GM19324 (cell line): ENCODE data around the gene SFT2D1.

ENCODE experiments used
- ATAC-seq: cut with Tn5 transposase; IDR thresholded peaks from one replicate; pipeline ENCODE4 v1.9.1; 2021; ENCODE audit warnings: mild to moderate bottlenecking, moderate library complexity; ENCODE audit not compliant: unreplicated experiment, low FRiP score

Gene SFT2D1

GRCh38 chr6:166335378-166336302, 6.7 kb downstream of the SFT2D1 start:
- ATAC-seq: no peak

- no peak for ATAC-seq
These were observed 7.5 kb downstream of the SFT2D1 start for GRCh38 chr6:166334878-166335277.

GRCh38 chr6:166333172-166333995, 9.0 kb downstream of the SFT2D1 start:
- ATAC-seq: peak; percentile 56

DNA sequence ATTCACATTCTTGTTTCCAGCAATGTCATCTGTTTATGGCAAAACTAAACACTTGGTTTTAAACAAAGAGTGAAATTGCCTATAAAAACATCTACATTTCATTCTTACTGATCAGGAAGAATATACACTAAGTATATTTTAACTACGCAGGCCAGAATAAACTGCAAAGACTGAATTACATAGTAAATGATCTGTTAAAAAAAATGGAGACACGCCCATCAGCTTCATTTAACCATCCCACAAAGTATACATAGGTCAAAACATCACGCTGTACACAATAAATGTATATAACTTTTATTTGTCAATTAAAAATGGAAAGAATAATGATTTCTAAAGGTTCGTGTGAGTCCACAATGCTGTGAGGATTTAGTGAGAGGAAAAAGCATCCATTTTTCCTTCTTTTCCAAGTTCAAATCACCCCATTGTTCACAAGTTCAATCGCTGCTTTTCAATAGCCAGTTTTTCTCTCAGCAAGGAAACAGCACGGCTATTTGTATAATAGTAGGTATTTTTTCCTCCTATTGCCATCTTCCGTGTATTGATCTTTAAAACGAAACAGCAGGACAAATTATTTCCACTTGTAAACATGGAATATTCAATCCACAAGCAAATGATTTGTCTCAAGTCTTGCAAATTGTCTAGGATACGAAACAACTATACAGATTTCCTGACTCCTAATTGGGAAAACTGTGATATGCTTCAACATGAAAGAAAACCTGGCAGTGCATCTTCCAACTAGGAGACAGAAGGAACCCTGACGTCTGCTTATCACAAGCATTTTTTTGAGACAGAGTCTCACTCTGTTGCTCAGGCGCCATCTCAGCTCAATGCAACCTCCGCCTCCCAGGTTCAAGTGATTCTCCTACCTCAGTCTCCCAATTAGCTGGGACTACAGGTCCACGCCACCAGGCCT, 10.6 kb downstream of the SFT2D1 start:
- no peak for ATAC-seq

DNA sequence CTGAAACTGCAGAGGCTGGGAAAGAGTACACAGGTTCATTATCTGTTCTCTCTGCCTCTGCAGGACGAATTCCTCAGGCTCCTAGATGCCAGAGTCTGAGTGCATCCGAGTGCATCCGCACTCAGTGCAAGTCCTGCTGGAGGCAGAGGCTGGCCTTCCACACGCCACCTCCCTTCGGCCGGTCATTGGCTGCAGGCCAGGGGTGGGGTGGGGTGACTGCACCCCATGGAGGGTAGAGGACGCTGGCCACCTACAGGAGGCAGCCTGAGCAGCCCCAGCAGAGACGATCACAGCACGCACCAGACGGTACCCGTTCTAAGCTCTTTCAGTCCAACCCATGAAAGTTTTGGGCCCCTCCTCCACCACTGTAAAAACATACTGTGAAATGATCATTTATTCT, 11.7 kb downstream of the SFT2D1 start:
- no peak for ATAC-seq

- ATAC-seq: peak; percentile 79
These were observed 16.8 kb downstream of the SFT2D1 start for GRCh38 chr6:166325383-166326042.

GRCh38 chr6:166323395-166323794, 18.9 kb downstream of the SFT2D1 start:
- ATAC-seq: no peak

- ATAC-seq: no peak
These were observed 23.4 kb downstream of the SFT2D1 start for GRCh38 chr6:166318649-166319600.

DNA sequence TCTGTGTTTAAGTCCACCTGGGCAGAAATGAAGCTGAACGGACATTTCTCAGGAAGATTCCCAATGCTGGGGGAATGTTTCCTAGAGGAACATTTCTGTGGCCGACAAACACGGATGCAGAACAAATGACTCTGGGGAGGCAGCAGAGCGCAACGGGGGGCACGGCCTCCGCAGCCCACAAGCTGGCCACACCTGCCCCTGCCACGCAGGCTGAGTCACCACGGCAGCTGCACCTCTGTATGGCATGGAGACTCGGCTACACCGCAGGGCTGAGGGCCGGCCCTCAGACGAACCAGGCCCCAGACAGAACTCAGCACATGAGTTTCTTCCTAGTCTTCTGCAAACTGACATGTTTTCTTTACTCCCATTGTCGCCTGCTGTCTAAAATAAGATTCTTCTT, 24.1 kb downstream of the SFT2D1 start:
- ATAC-seq: no peak

DNA sequence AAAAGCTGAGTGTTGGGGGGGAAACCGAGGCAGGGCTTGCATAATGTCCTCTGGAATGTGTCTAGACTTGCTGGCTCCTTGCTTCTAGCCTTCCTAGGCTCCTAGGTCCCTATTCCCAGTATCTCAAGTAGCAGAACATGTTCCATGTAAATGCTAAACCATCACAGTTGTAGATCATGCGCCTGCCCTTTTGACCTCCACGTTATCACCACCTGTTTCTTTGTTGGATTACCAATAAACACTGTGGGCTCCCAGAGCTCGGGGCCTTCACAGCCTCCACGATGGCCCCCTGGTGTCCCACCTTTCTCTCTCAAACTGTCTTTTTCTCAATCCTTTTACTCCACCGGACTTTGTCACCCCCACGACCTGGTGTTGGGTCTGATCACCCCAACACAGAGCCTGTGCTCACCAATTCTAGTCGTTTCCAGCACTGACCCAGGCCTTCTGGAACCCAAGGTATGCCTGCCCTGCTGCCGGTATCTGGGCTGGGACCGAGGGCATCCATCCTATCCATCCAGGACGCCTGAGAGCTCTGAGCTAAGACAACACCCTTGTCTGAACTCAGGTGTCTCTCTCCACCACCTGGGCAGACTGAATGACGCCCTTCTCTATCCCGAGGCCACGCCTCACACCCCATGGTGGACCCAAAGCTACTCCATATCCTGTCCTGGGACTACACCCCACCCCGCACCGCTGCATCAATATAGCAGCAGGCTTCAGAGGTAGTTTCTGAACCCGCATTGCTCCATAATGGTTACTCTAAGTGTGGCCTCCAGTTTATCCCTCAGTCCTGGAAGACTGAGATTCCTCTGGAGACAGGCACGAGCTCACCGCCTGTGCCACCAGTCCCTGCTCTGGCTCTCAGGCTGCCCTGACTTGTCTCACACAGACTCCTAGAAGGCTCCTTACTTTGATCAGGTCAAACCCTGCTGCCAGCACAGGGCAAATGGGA, 24.8 kb downstream of the SFT2D1 start:
- no peak for ATAC-seq

GRCh38 chr6:166315436-166315835, 26.9 kb downstream of the SFT2D1 start:
- no peak for ATAC-seq

DNA sequence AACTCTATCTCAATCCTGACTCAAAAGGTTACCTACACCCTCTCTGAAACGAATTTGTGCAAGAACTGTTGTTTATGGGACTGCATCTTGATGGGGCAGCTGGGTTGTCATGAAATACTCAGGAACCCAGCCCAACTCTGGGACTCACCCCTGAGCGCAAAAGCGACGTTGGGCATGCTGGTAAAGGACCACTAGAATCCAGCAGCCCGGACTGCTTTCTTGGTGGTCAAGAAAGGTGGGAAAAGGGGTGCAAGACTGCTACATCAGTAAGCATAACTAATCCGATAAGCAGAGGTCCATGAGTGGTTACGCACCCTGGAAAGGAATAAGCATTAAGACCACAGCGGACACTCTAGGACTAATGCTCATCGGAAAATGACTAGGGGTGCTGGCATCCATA, 27.9 kb downstream of the SFT2D1 start:
- no peak for ATAC-seq

DNA sequence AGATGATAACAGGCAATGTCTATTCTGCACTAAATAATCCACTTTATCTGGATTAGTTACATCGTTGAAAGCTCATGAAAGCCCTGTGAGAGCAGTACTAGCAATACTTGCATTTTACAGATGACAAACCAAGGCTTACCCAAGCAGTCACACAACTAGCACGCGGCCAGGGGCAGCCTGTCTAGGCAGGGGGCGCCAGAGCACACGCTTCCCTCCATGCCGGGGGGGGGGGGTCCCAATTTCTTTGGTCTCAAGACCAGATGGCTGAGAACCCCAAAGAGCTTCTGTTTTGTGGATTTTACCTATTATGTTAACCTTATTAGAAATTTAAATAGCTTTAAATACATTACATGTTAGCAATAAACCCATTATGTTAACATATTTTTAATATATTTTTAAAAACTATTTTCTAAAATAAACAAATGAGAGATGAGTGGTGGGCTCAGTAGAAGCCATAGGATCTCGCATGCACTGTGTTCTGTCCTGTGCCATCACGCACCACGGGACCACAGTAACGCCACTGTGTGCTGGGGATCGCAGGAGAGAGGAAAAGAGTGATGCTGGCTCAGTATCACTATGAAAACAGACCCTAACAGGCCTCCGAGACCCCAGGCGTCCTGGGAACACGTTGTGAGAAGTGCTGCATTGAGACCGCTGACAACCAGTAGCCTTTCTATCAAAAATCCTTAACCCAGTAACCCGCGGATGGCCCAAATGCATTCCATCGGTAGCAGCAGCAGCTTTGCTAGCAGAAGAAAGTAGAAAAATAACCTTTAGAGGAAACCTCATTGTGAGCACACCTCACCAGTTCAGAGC, 28.9 kb downstream of the SFT2D1 start:
- peak; percentile 70 for ATAC-seq

DNA sequence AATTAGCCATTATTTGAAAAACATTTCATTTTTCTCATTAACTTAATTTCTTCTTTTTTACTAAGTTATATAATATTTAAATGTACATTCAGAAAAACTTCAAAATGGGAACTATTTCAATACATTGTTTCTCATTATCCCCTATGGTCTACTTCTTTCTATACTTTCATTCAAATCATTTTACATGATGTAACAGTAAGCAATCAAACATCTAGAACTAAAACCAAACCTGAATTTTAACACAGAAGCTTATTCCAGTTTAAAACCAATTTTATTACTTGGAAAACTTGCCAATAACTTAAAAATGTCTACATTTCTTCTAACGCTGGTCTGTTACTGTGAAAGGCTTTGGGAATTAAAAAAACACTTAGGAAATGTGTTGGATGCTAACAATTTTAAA, 29.5 kb downstream of the SFT2D1 start:
- no peak for ATAC-seq

DNA sequence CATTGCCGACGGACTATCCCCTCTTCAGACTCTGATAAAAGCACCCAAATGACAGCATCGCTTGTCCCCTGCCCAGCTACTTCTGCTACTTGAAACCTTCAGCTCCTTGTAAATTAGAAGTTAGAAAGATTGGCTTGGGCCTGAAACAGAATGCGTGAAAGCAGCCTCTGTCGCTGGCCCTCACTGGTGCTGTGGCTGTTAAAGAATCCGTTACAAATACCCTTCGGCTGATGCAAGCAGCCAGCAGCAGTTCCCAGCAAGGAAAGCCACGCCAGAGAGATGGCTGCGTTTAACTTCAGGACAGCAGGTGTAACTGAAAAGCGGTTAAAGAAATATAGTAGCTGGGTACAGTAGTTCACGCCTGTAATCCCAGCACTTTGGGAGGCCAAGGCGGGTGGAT, 31.7 kb downstream of the SFT2D1 start:
- no peak for ATAC-seq

DNA sequence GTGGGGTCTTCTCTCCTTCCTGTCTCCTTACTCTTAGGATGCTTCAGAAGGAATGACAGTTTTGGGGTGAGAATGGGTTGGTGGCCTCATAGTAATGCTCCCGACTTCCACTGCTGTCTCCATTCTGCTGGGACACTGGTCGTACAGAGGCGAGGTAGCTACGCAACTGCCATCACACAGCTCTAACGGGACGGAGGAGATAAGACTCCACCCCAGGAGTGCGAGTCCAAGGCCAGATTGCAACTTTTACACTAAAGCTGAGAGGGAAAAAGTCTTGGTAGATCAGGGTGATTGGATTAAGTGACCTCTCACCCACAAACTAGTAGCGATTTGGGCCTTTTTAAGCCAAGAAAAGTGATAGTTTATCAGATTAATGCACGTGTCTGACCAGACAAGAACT, 32.4 kb downstream of the SFT2D1 start:
- ATAC-seq: no peak
